CD4-positive, alpha-beta T cell (primary cell): ENCODE results near the gene TLR9. TPM values are rescaled to one million over a fixed set of nuclear protein-coding genes. Genes with fewer than 3 reads are reported as not detected.
A peak's percentile ranks its signal among the peaks of the same experiment; 100 is the strongest.

Experiments
- ATAC-seq: fragments of 200-7000 bp; cut with Tn5 transposase; one replicate; pipeline ENCODE4 v1.10.0; 2022; ENCODE audit warnings: mild to moderate bottlenecking; ENCODE audit not compliant: poor library complexity
- CTCF ChIA-PET: fragments of 350-600 bp; sonication (Branson Sonifier 250); formaldehyde crosslinking; loops from one replicate; lab custom pipeline; 2021; ENCODE audit warnings: antibody characterized with exemption, inconsistent platforms; lab: Charles Lee
- POLR2A ChIA-PET: fragments of 350-600 bp; sonication (Branson Sonifier 250); formaldehyde crosslinking; loops from one replicate; lab custom pipeline; 2021; ENCODE audit warnings: antibody characterized with exemption, inconsistent platforms; lab: Charles Lee
- DNase-seq, 14 experiments: peaks; one replicate each; pipeline ENCODE4 v3.0.0-alpha.2; 2013 to 2020; ENCODE audit warnings: mixed read lengths in 2 of 14
- H3K27ac ChIP-seq, 2 donors: one replicate each; pipeline versions ENCODE4 v1.5.1 to v1.7.0; 2013; ENCODE audit warnings: low read length in 2 of 2, low read depth in 1 of 2, mild to moderate bottlenecking in 1 of 2
- H3K27me3 ChIP-seq, 2 experiments: 1 replicate in 1 of 2; 2 replicates in 1 of 2; pipeline versions ENCODE4 v1.6.1 to v1.7.0; 2013; ENCODE audit warnings: low read length in 2 of 2, control low read depth in 1 of 2, mild to moderate bottlenecking in 1 of 2, moderate library complexity in 1 of 2; ENCODE audit not compliant: insufficient read depth in 2 of 2, control insufficient read depth in 1 of 2
- H3K36me3 ChIP-seq: one replicate; pipeline ENCODE4 v1.6.1; 2013; ENCODE audit warnings: low read length, control low read depth; ENCODE audit not compliant: insufficient read depth
- H3K4me1 ChIP-seq: one replicate; pipeline ENCODE4 v1.6.1; 2013; ENCODE audit warnings: low read length, control low read depth; ENCODE audit not compliant: insufficient read depth
- H3K4me3 ChIP-seq: one replicate; pipeline ENCODE4 v1.5.1; 2013; ENCODE audit warnings: mild to moderate bottlenecking, low read length, moderate library complexity
- H3K9me3 ChIP-seq, 2 experiments: 1 replicate in 1 of 2; 2 replicates in 1 of 2; pipeline versions ENCODE4 v1.6.1 to v1.7.0; 2013; ENCODE audit warnings: low read length in 2 of 2, mild to moderate bottlenecking in 2 of 2, control low read depth in 1 of 2, moderate library complexity in 1 of 2; ENCODE audit not compliant: control insufficient read depth in 1 of 2, insufficient read depth in 1 of 2
- H3K27ac Mint-ChIP-seq: one replicate; pipeline ENCODE4 v1.8.0; 2020; ENCODE audit warnings: mixed read lengths
- H3K27me3 Mint-ChIP-seq: one replicate; pipeline ENCODE4 v1.8.0; 2021; ENCODE audit warnings: mixed read lengths
- H3K36me3 Mint-ChIP-seq: one replicate; pipeline ENCODE4 v1.8.0; 2021; ENCODE audit warnings: low read depth, mixed read lengths
- H3K4me1 Mint-ChIP-seq: one replicate; pipeline ENCODE4 v1.8.0; 2021; ENCODE audit warnings: low read depth, mixed read lengths
- H3K4me3 Mint-ChIP-seq: one replicate; pipeline ENCODE4 v1.8.0; 2020; ENCODE audit warnings: mild to moderate bottlenecking, mixed read lengths
- H3K9me3 Mint-ChIP-seq: one replicate; pipeline ENCODE4 v1.8.0; 2020; ENCODE audit warnings: mixed read lengths
- intact Hi-C, 2 experiments: fragments of 100-400 bp; cut with DNase I in 1 of 2; cut with micrococcal nuclease in 1 of 2; formaldehyde crosslinking; loops; one replicate each; pipeline versions ENCODE4 v1.15.1 to v1.9.0; 2023 to 2025; cut with DNase I, micrococcal nuclease
- total RNA-seq, 174 experiments: library from RNA in 2 of 174; stranded (reverse) in 2 of 174; gene quantifications; one replicate each; pipeline ENCODE4 v1.2.3 and lab custom pipeline; 2021 to 2026
- TF ChIP-seq, protein P1 (sequence below): fragments of 200-600 bp; IDR thresholded peaks from one replicate; pipeline ENCODE4 v1.8.0; 2022; ENCODE audit warnings: antibody characterized with exemption, mild to moderate bottlenecking

The TLR9 gene
- total RNA-seq, 2 experiments from 2014 or later = 0.08 to 0.17 TPM

DNA sequence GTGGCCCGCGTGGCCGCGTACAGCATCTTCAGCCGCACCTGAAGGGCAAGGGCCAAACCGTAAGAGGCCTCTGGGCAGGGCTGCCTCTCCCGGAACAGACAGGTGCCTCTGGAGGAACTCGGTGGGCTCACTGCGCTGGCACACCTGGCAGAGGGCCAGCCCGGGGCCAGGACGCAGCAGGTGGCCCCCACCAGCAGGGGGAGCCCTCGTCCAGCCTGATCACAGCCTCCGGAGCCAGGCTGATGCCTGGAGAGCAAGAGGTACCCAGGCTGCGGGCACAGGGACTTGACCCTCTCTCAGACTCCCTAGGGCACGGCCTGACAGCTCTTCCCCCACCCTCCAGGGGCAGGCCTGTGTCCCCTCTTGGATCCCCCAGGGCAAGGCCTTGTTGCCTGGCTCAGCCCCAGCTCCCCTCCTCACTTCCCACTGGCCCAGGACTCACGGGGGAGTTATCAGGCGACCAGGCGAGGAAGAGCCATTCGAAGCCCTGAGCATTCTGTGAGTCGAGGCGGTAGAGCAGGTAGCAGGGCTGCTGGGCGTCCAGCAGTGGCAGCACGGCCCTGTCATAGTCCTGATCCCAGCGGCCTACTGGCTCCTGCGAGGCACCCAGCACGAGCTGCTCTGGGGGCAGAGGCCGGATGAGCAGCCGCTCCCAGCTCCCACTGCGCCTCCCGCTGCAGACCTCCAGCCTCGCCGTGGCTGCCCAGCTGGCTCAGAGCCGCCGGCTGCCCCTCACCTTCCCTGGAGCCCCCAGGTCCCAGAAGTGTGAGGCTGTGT, 6.2 kb upstream of the TLR9 start:
- peak overlapping the region; percentile 30 for H3K4me3 Mint-ChIP-seq
- Histone ChIP-seq H3K27ac (peak overlapping the region in 1 of 2 donors; percentile 43), H3K4me1 (peaks cover 73% of the 10 kb centered on the region), H3K9me3 (no peaks in the 10 kb centered on the region), H3K27me3 (no peaks in the 10 kb centered on the region), H3K4me3 (no peak overlapping the region), H3K36me3 (peaks cover 75% of the 10 kb centered on the region)
- ATAC-seq = peak; percentile 75
- H3K27me3 Mint-ChIP-seq = no peaks in the 10 kb centered on the region
- TF ChIP-seq, protein P1, sequence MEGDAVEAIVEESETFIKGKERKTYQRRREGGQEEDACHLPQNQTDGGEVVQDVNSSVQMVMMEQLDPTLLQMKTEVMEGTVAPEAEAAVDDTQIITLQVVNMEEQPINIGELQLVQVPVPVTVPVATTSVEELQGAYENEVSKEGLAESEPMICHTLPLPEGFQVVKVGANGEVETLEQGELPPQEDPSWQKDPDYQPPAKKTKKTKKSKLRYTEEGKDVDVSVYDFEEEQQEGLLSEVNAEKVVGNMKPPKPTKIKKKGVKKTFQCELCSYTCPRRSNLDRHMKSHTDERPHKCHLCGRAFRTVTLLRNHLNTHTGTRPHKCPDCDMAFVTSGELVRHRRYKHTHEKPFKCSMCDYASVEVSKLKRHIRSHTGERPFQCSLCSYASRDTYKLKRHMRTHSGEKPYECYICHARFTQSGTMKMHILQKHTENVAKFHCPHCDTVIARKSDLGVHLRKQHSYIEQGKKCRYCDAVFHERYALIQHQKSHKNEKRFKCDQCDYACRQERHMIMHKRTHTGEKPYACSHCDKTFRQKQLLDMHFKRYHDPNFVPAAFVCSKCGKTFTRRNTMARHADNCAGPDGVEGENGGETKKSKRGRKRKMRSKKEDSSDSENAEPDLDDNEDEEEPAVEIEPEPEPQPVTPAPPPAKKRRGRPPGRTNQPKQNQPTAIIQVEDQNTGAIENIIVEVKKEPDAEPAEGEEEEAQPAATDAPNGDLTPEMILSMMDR = peak; percentile 67
- CTCF ChIA-PET = interaction anchor here (0.8 to 4.9 kb wide), 13 partner anchors 9 to 107 kb away, joined by 3 to 62 read pairs (median 7); partner anchors contain the start of genes GLYCTK, PPM1M and WDR82
- H3K36me3 Mint-ChIP-seq = peaks cover 84% of the 10 kb centered on the region
- H3K9me3 Mint-ChIP-seq = no peaks in the 10 kb centered on the region
- H3K4me1 Mint-ChIP-seq = peaks cover 56% of the 10 kb centered on the region
- intact Hi-C loops = loop anchor here in 1 of 2 experiments (1.0 kb wide), 1 partner anchor 108 kb away; no protein-coding TSS in a partner anchor
- POLR2A ChIA-PET = interaction anchor here (0.9 to 3.6 kb wide), 9 partner anchors 9 to 107 kb away, joined by 3 to 19 read pairs (median 7); partner anchors contain the start of gene WDR82
- H3K27ac Mint-ChIP-seq = peak overlapping the region; percentile 72
- DNase-seq = peak; percentile 70 to 94 (median 88)

DNA sequence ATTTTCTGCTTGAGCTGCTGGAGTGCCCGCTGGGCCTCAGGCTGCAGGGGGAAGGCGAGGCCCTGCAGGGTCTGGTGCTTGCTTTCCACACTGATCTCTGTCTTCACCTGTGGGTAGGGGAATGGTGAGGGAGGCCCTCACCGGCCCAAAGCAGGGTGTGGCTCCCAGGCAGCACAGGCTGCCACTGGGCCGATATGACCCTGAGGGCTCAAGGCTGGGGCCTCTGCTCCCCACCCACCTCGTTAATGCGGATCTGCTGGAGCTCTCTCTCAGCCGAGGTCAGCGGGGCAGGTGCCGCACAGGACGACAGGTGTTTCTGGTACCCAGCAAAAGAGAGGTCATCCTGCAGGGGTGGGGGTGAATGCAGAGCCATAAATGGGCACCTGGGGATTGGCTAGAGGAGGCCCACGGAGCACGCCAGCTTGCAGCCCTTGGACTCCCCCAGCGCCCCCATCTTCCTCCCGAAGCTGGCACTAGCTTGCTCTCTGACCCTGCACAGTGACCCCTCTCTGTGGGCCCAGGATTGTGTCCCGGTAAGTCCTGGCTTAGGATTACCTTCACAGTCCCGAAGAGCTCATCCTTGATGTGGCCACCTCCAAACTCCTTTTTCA, 5.5 kb upstream of the TLR9 start:
- H3K4me3 ChIP-seq = no peak overlapping the region
- no peaks in the 10 kb centered on the region for H3K9me3 ChIP-seq
- H3K27ac Mint-ChIP-seq = peak overlapping the region; percentile 72
- ATAC-seq (no peak), DNase-seq (no peak)
- peaks cover 75% of the 10 kb centered on the region for H3K36me3 ChIP-seq
- peaks cover 85% of the 10 kb centered on the region for H3K36me3 Mint-ChIP-seq
- peaks cover 57% of the 10 kb centered on the region for H3K4me1 Mint-ChIP-seq
- intact Hi-C loops = loop anchor here in 1 of 2 experiments (1.0 kb wide), 1 partner anchor 108 kb away; no protein-coding TSS in a partner anchor
- H3K27me3 ChIP-seq = no peaks in the 10 kb centered on the region
- ChIA-PET CTCF (interaction anchor here (0.8 to 4.9 kb wide), 11 partner anchors 8 to 108 kb away, joined by 4 to 62 read pairs (median 8); partner anchors contain the start of genes GLYCTK, PPM1M and WDR82), POLR2A (interaction anchor here (0.9 to 3.6 kb wide), 8 partner anchors 8 to 108 kb away, joined by 3 to 19 read pairs (median 7); partner anchors contain the start of gene WDR82)
- no peaks in the 10 kb centered on the region for H3K9me3 Mint-ChIP-seq
- TF ChIP-seq, protein P1 = no peak
- peaks cover 73% of the 10 kb centered on the region for H3K4me1 ChIP-seq
- H3K27me3 Mint-ChIP-seq = no peaks in the 10 kb centered on the region
- H3K27ac ChIP-seq = peak overlapping the region in 1 of 2 donors; percentile 43
- no peak overlapping the region for H3K4me3 Mint-ChIP-seq

DNA sequence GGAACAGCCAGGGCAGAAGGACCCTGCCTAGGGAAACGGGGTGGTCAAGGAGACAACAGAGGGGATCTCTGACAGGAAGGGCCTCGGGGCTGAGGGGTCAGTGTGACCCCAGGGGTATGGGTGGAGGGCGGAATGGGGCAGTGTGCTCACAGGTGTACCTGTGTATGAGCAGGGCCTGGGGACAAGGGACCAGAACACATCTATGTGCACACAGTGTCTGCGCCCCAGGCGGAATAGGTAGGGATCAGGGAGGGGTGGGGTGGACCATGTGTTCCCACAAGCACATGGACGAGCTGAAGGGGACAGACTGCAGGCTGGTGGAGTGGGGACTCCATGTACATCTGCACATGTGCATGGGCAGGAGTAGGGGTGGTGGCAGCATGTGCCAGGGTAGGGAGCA, 5.0 kb upstream of the TLR9 start:
- Histone ChIP-seq H3K27me3 (no peaks in the 10 kb centered on the region), H3K4me3 (no peak overlapping the region), H3K9me3 (no peaks in the 10 kb centered on the region), H3K4me1 (peaks cover 74% of the 10 kb centered on the region), H3K27ac (peak overlapping the region in 1 of 2 donors; percentile 33), H3K36me3 (peaks cover 73% of the 10 kb centered on the region)
- DNase-seq (no peak), ATAC-seq (no peak)
- TF ChIP-seq, protein P1 = no peak
- H3K9me3 Mint-ChIP-seq = no peaks in the 10 kb centered on the region
- H3K27ac Mint-ChIP-seq = peak overlapping the region; percentile 39
- ChIA-PET CTCF (interaction anchor here (2.0 to 3.0 kb wide), 4 partner anchors 10 to 108 kb away, joined by 7 to 60 read pairs (median 18); no protein-coding TSS in a partner anchor), POLR2A (interaction anchor here (0.7 to 3.6 kb wide), 4 partner anchors 8 to 47 kb away, joined by 3 to 19 read pairs (median 8); partner anchors contain the start of gene WDR82)
- H3K36me3 Mint-ChIP-seq = peaks cover 81% of the 10 kb centered on the region
- intact Hi-C loops = no loop called here
- no peaks in the 10 kb centered on the region for H3K27me3 Mint-ChIP-seq
- no peak overlapping the region for H3K4me3 Mint-ChIP-seq
- peaks cover 58% of the 10 kb centered on the region for H3K4me1 Mint-ChIP-seq
